Right cardiac atrium (tissue), 5 donors: Measurements from ENCODE around the gene TRIP10. TPM values are rescaled to one million over a fixed set of nuclear protein-coding genes. Genes with fewer than 3 reads are reported as not detected.

Experiments used
- ATAC-seq, 2 donors: fragments of 200-7000 bp; cut with Tn5 transposase; one replicate each; pipeline versions ENCODE4 v1.8.0 to v1.9.1; 2020; ENCODE audit warnings: moderate library complexity in 2 of 2, mild to moderate bottlenecking in 1 of 2
- DNase-seq, 3 donors: peaks; one replicate each; pipeline ENCODE4 v3.0.0-alpha.2; 2020
- H3K27ac ChIP-seq: one replicate; pipeline ENCODE4 v1.5.1; 2013; ENCODE audit warnings: mild to moderate bottlenecking, low read length, control low read depth, moderate library complexity
- H3K27me3 ChIP-seq: one replicate; pipeline ENCODE4 v1.6.1; 2013; ENCODE audit not compliant: control insufficient read depth, insufficient read depth
- H3K4me1 ChIP-seq: one replicate; pipeline ENCODE4 v1.6.1; 2013; ENCODE audit warnings: low read length; ENCODE audit not compliant: control insufficient read depth, insufficient read depth
- H3K4me3 ChIP-seq: one replicate; pipeline ENCODE4 v1.5.1; 2013; ENCODE audit warnings: low read length, control low read depth
- H3K9me3 ChIP-seq: one replicate; pipeline ENCODE4 v1.6.1; 2013; ENCODE audit warnings: low read length; ENCODE audit not compliant: control insufficient read depth
- WGBS: extraction: QIAGEN DNeasy Blood & Tissue Kit; methylation state at CpG from one replicate; pipeline ENCODE4 v1.1.7; 2013; 5-methylcytosine and 5-hydroxymethylcytosine counted together
- intact Hi-C, 4 donors: fragments of 100-400 bp; cut with DNase I; formaldehyde crosslinking; loops; one replicate each; pipeline versions ENCODE4 v1.11.0 to v1.14.0; 2022 to 2023
- polyA plus RNA-seq: library from polyadenylated mRNA; stranded (reverse); fragments of 200-250 nt; gene quantifications from one replicate; pipeline ENCODE4 v1.2.3, GENCODE V29; 2013
- total RNA-seq, 4 donors: library from RNA; stranded (reverse); fragmentation: NEBNext Ultra II Directional; extraction: Animal tissue kit (Norgen Biotek cat#: 25700); gene quantifications; one replicate each; pipeline ENCODE4 v1.2.1, GENCODE V29; 2021
- donor health status: healthy with polysubstance abuse.
- donor health status: DM: no; HTN: yes; CAD: no.
- donor health status: DM: no; HTN: no; CAD: no.
- donor health status: DM: no; HTN: yes; CAD: no; lungs with severe emphysema.
- donor health status: DM: yes; HTN: yes; CAD: no.

The TRIP10 gene
- total and polyA plus RNA-seq, 5 donors: 68.8 to 92.6 (median 83.8) TPM

GRCh38 chr19:6711605-6712004 is 27.9 kb upstream of the TRIP10 start:
- DNase-seq (no peak), ATAC-seq (no peak)
- Histone ChIP-seq H3K4me1 (no peaks in the 10 kb centered on the region), H3K9me3 (no peaks in the 10 kb centered on the region), H3K27ac (no peak overlapping the region), H3K27me3 (no peaks in the 10 kb centered on the region), H3K4me3 (no peak overlapping the region)
- 67% methylated on average over 10 of the region's 10 CpGs for WGBS
- intact Hi-C loops: no loop called here

- Histone ChIP-seq H3K9me3 (no peaks in the 10 kb centered on the region), H3K4me1 (no peaks in the 10 kb centered on the region), H3K27ac (no peak overlapping the region), H3K27me3 (no peaks in the 10 kb centered on the region), H3K4me3 (no peak overlapping the region)
- ATAC-seq: peak; percentile 20 to 25
- no peak for DNase-seq
- 88% methylated on average over 16 of the region's 16 CpGs for WGBS
- intact Hi-C loops: no loop called here
Observed at GRCh38 chr19:6712231-6712630, 27.2 kb upstream of the TRIP10 start.

GRCh38 chr19:6712692-6713670 is 26.5 kb upstream of the TRIP10 start:
- DNase-seq: peak in 1 of 3 donors; percentile 28
- no peak overlapping the region for H3K27ac ChIP-seq
- no peaks in the 10 kb centered on the region for H3K27me3 ChIP-seq
- intact Hi-C loops: no loop called here
- 91% methylated on average over 20 of the region's 20 CpGs for WGBS
- no peak overlapping the region for H3K4me3 ChIP-seq
- no peaks in the 10 kb centered on the region for H3K9me3 ChIP-seq
- no peak for ATAC-seq
- no peaks in the 10 kb centered on the region for H3K4me1 ChIP-seq

GRCh38 chr19:6713773-6714692 is 25.4 kb upstream of the TRIP10 start:
- Histone ChIP-seq H3K9me3 (no peaks in the 10 kb centered on the region), H3K27me3 (no peaks in the 10 kb centered on the region), H3K4me3 (no peak overlapping the region), H3K4me1 (no peaks in the 10 kb centered on the region), H3K27ac (no peak overlapping the region)
- WGBS: 66% methylated on average over 24 of the region's 24 CpGs
- intact Hi-C loops: no loop called here
- DNase-seq: peak in 2 of 3 donors; percentile 25 to 38
- ATAC-seq: no peak

- intact Hi-C loops: no loop called here
- peak in 1 of 3 donors; percentile 8 for DNase-seq
- no peak for ATAC-seq
- H3K9me3 ChIP-seq: no peaks in the 10 kb centered on the region
- H3K4me3 ChIP-seq: no peak overlapping the region
- WGBS: 88% methylated on average over 11 of the region's 11 CpGs
- H3K4me1 ChIP-seq: no peaks in the 10 kb centered on the region
- no peaks in the 10 kb centered on the region for H3K27me3 ChIP-seq
- H3K27ac ChIP-seq: no peak overlapping the region
Observed at GRCh38 chr19:6714749-6715555, 24.5 kb upstream of the TRIP10 start.

GRCh38 chr19:6716610-6716970 is 22.9 kb upstream of the TRIP10 start:
- DNase-seq: no peak
- no peaks in the 10 kb centered on the region for H3K9me3 ChIP-seq
- ATAC-seq: no peak
- 62% methylated on average over 6 of the region's 6 CpGs for WGBS
- no peak overlapping the region for H3K4me3 ChIP-seq
- no peaks in the 10 kb centered on the region for H3K4me1 ChIP-seq
- H3K27ac ChIP-seq: no peak overlapping the region
- intact Hi-C loops: no loop called here
- H3K27me3 ChIP-seq: no peaks in the 10 kb centered on the region

- Histone ChIP-seq H3K4me3 (no peak overlapping the region), H3K27me3 (no peaks in the 10 kb centered on the region), H3K4me1 (no peaks in the 10 kb centered on the region), H3K27ac (no peak overlapping the region), H3K9me3 (no peaks in the 10 kb centered on the region)
- DNase-seq: peak in 2 of 3 donors; percentile 26 to 31
- intact Hi-C loops: no loop called here
- 76% methylated on average over 10 of the region's 10 CpGs for WGBS
- ATAC-seq: no peak
Observed at GRCh38 chr19:6717036-6717435, 22.4 kb upstream of the TRIP10 start.

GRCh38 chr19:6717441-6717971 is 22.0 kb upstream of the TRIP10 start:
- intact Hi-C loops: no loop called here
- no peak for ATAC-seq
- DNase-seq: no peak

GRCh38 chr19:6718111-6718740 is 21.3 kb upstream of the TRIP10 start:
- H3K4me1 ChIP-seq: no peaks in the 10 kb centered on the region
- ATAC-seq (no peak), DNase-seq (peak in 2 of 3 donors; percentile 58 to 60)
- H3K4me3 ChIP-seq: no peak overlapping the region
- no peaks in the 10 kb centered on the region for H3K27me3 ChIP-seq
- H3K27ac ChIP-seq: no peak overlapping the region
- H3K9me3 ChIP-seq: no peaks in the 10 kb centered on the region
- 66% methylated on average over 23 of the region's 23 CpGs for WGBS
- intact Hi-C loops: no loop called here

More at GRCh38 chr19:6717441-6717971, 22.0 kb upstream of the TRIP10 start:
- no peaks in the 10 kb centered on the region for H3K4me1 ChIP-seq
- no peaks in the 10 kb centered on the region for H3K9me3 ChIP-seq
- H3K27me3 ChIP-seq: no peaks in the 10 kb centered on the region
- H3K4me3 ChIP-seq: no peak overlapping the region
- H3K27ac ChIP-seq: no peak overlapping the region
- WGBS: 83% methylated on average over 4 of the region's 4 CpGs
